ENCODE results near the gene MGAT4B. TPM values are rescaled to one million over a fixed set of nuclear protein-coding genes. Genes with fewer than 3 reads are reported as not detected.
A peak's percentile ranks its signal among the peaks of the same experiment; 100 is the strongest.

Gene MGAT4B
- total and polyA plus RNA-seq, 4 donors: 65.0 to 154 (median 82.4) TPM

DNA sequence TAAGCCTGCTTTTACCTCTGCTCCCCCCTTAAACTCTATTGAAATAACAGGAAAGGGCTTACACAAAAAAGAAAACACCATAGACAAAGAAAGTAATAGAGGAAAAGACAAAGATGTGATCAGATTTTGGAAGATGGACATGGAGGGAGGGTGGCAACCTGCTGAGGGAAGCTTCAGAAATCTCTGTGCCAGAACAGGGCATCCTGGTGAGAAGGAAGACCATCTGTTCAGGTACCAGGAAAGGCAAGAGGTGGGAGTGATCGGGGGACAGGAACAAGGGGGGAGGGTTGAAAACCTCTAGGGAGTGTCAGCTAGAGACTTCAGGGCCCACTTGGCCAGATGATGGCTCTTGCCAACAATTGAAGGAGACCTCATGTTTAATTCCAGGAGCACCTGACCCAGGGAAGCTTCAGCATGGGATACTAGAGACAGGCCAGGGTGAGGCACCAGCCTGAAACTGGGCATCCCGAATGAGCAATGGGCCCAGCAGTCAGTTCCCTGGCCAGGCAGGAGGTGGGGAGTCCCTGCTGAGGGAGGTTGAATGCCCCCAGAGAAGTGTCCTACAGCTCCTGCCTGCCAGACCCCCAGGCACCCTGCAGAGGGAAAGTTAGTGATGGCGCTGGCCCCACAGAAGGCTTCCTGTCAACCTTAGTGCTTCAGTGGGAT lies 22.2 kb upstream of the MGAT4B start:
- no peak overlapping the region for H3K4me3 ChIP-seq
- H3K27me3 ChIP-seq (ENCODE audit: control insufficient read depth in 3 of 3, insufficient read depth in 3 of 3, low read length in 2 of 3): no peaks in the 10 kb centered on the region
- H3K27ac ChIP-seq (ENCODE audit: low read depth in 1 of 2, low read length in 1 of 2): no peak overlapping the region
- H3K4me1 ChIP-seq (ENCODE audit: control insufficient read depth in 5 of 5, insufficient read depth in 5 of 5, low read length in 5 of 5): peaks cover 0 to 7% (median 0%) of the 10 kb centered on the region in 5 donors
- WGBS, 2 donors: 95 to 97% methylated on average over 3 of the region's 3 CpGs
- no peak for ATAC-seq (ENCODE audit: insufficient read depth, low FRiP score)
- DNase-seq: no peak
- H3K9me3 ChIP-seq (ENCODE audit: control insufficient read depth in 4 of 4, insufficient read depth in 3 of 4, low read length in 3 of 4): no peaks in the 10 kb centered on the region
- TF ChIP-seq, protein P1, sequence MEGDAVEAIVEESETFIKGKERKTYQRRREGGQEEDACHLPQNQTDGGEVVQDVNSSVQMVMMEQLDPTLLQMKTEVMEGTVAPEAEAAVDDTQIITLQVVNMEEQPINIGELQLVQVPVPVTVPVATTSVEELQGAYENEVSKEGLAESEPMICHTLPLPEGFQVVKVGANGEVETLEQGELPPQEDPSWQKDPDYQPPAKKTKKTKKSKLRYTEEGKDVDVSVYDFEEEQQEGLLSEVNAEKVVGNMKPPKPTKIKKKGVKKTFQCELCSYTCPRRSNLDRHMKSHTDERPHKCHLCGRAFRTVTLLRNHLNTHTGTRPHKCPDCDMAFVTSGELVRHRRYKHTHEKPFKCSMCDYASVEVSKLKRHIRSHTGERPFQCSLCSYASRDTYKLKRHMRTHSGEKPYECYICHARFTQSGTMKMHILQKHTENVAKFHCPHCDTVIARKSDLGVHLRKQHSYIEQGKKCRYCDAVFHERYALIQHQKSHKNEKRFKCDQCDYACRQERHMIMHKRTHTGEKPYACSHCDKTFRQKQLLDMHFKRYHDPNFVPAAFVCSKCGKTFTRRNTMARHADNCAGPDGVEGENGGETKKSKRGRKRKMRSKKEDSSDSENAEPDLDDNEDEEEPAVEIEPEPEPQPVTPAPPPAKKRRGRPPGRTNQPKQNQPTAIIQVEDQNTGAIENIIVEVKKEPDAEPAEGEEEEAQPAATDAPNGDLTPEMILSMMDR (IDR thresholded peaks at IDR 0.05; ENCODE audit: control extremely low read depth, extremely low read depth): no peak
- peaks cover 41 to 70% (median 62%) of the 10 kb centered on the region in 4 donors for H3K36me3 ChIP-seq (ENCODE audit: control insufficient read depth in 4 of 4, insufficient read depth in 4 of 4, low read length in 4 of 4)
- no peak overlapping the region for H3K9ac ChIP-seq (ENCODE audit: insufficient read depth in 1 of 2, low read length in 2 of 2)

DNA sequence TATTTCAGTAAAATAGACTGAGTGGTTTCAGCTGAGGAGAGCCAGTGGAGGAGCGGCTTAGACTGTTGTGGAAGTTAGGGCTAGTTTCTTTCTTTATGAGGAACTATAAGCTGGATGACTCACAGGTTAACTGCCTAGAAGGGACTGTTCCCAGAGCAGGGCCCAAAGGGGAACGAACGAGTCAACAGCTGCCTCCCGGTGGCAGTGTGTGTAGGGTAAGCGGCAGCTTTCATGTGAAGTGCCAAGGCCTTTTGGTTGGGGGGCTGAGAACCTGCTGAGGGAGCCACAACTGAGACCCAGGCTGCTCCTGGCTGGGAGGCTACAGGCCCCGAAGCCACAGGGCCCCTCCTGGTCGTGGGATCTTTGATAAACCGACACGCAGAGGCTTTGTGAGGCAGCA lies 21.0 kb upstream of the MGAT4B start:
- ATAC-seq (ENCODE audit: insufficient read depth, low FRiP score): peak; percentile 40
- peak overlapping the region in 1 of 2 donors; percentile 2 for H3K27ac ChIP-seq (ENCODE audit: low read depth in 1 of 2, low read length in 1 of 2)

DNA sequence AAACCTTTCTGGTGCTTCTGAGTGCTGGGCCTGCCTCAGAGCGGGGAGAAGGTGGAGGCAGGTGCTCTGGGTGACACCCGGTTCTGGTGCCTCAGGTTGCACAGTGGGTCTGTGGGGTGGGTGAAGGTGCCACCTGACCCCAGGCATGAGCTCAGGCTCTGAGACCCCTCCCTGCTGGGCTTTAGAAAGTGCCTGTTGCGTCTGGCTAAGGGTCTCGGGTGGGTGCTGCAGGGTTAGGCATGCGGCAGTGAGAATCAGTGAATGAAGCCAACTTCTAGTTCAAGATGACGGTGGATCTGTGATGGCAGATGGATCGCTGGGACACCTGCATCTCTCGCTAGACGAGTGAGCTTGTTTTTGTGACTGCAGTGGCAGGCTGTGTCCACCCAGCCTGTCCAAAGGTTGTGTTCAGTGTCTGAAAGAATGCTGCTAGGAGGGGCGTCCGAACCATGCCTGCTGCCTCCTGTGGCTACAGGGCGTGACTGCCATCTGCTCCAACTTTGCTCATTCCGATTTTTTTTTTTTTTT lies 19.1 kb upstream of the MGAT4B start:
- no peaks in the 10 kb centered on the region for H3K27me3 ChIP-seq (ENCODE audit: control insufficient read depth in 3 of 3, insufficient read depth in 3 of 3, low read length in 2 of 3)

More for the DNA sequence above, 21.0 kb upstream of the MGAT4B start:
- H3K4me3 ChIP-seq: no peak overlapping the region
- H3K36me3 ChIP-seq (ENCODE audit: control insufficient read depth in 4 of 4, insufficient read depth in 4 of 4, low read length in 4 of 4): peaks cover 33 to 70% (median 52%) of the 10 kb centered on the region in 4 donors
- DNase-seq: no peak
- H3K4me1 ChIP-seq (ENCODE audit: control insufficient read depth in 5 of 5, insufficient read depth in 5 of 5, low read length in 5 of 5): peaks cover 0 to 15% (median 0%) of the 10 kb centered on the region in 5 donors
- H3K27me3 ChIP-seq (ENCODE audit: control insufficient read depth in 3 of 3, insufficient read depth in 3 of 3, low read length in 2 of 3): no peaks in the 10 kb centered on the region
- H3K9ac ChIP-seq (ENCODE audit: insufficient read depth in 1 of 2, low read length in 2 of 2): no peak overlapping the region
- TF ChIP-seq, protein P1 (IDR thresholded peaks at IDR 0.05; ENCODE audit: control extremely low read depth, extremely low read depth): no peak
- H3K9me3 ChIP-seq (ENCODE audit: control insufficient read depth in 4 of 4, insufficient read depth in 3 of 4, low read length in 3 of 4): no peaks in the 10 kb centered on the region
- WGBS, 2 donors: 50 to 67% methylated on average over 9 of the region's 9 CpGs

More for the DNA sequence above, 19.1 kb upstream of the MGAT4B start:
- no peak overlapping the region for H3K4me3 ChIP-seq
- ATAC-seq (ENCODE audit: insufficient read depth, low FRiP score) (no peak), DNase-seq (no peak)
- no peak overlapping the region for H3K27ac ChIP-seq (ENCODE audit: low read depth in 1 of 2, low read length in 1 of 2)
- TF ChIP-seq, protein P1 (IDR thresholded peaks at IDR 0.05; ENCODE audit: control extremely low read depth, extremely low read depth): no peak
- no peaks in the 10 kb centered on the region for H3K9me3 ChIP-seq (ENCODE audit: control insufficient read depth in 4 of 4, insufficient read depth in 3 of 4, low read length in 3 of 4)
- H3K9ac ChIP-seq (ENCODE audit: insufficient read depth in 1 of 2, low read length in 2 of 2): no peak overlapping the region
- 87 to 90% methylated on average over 13 of the region's 13 CpGs for WGBS, 2 donors
- H3K4me1 ChIP-seq (ENCODE audit: control insufficient read depth in 5 of 5, insufficient read depth in 5 of 5, low read length in 5 of 5): peaks cover 0 to 20% (median 8%) of the 10 kb centered on the region in 5 donors
- peaks cover 21 to 60% (median 40%) of the 10 kb centered on the region in 4 donors for H3K36me3 ChIP-seq (ENCODE audit: control insufficient read depth in 4 of 4, insufficient read depth in 4 of 4, low read length in 4 of 4)

All from lung (tissue), 12 donors.